Breast epithelium (tissue), 3 donors: ENCODE data around the gene FASTKD3.

Experiments
- CTCF ChIP-seq, 3 donors: fragments of 450-650 bp; IDR thresholded peaks; one replicate each; pipeline ENCODE4 v1.5.1; 2016 to 2017; ENCODE audit warnings: antibody characterized with exemption in 3 of 3, mild to moderate bottlenecking in 3 of 3, moderate library complexity in 3 of 3
- POLR2A ChIP-seq: fragments of 450-650 bp; IDR thresholded peaks from one replicate; pipeline ENCODE4 v1.6.1; 2016; ENCODE audit warnings: antibody characterized with exemption, mild to moderate bottlenecking, moderate library complexity

- TF ChIP-seq CTCF (IDR thresholded peaks at IDR 0.05), result no peak
- TF ChIP-seq POLR2A, result no peak
Observed at GRCh38 chr5:7888901-7889300, 20.1 kb upstream of the FASTKD3 start.
